ENCODE results near the gene LZIC. TPM values are rescaled to one million over a fixed set of nuclear protein-coding genes. Genes with fewer than 3 reads are reported as not detected.

The LZIC gene
- total and polyA plus RNA-seq, 2 of the 8 experiments (the other 6 are each of a cell fraction or from before 2014, with no cell fraction given), result 4.8 to 20.3 TPM

- Histone ChIP-seq H2BK12ac (ENCODE audit: low read depth, low read length) (no peak overlapping the region), H3K27ac (ENCODE audit: low read depth, low read length) (no peak overlapping the region), H2BK20ac (ENCODE audit: low read length) (no peak overlapping the region), H3K27me3 (replicated peaks in 1 of 4; ENCODE audit: control insufficient read depth in 3 of 4, extremely low read depth in 1 of 4, insufficient read depth in 3 of 4, low read length in 3 of 4) (no peaks in the 10 kb centered on the region), H3K14ac (ENCODE audit: insufficient read length) (no peak overlapping the region), H4K8ac (ENCODE audit: extremely low read depth, insufficient read depth, low read length) (0 out of 2 replicates have a peak overlapping the region, but pooled peaks have one; percentile 23), H4K20me1 (replicated peaks in 1 of 2; ENCODE audit: control insufficient read depth in 1 of 2, insufficient read depth in 2 of 2, low read length in 2 of 2) (peaks cover 0 to 2% of the 10 kb centered on the region in 2 experiments), H3K4me3 (ENCODE audit: extremely low read depth in 1 of 4, insufficient read depth in 2 of 4, low read depth in 3 of 4, low read length in 4 of 4) (no peak overlapping the region), H3K79me1 (ENCODE audit: low read depth, low read length) (peaks cover 5% of the 10 kb centered on the region), H2AK5ac (ENCODE audit: low read depth, low read length) (no peak overlapping the region), H3K36me3 (ENCODE audit: control insufficient read depth in 2 of 4, insufficient read depth in 4 of 4, low read length in 3 of 4) (no peaks in the 10 kb centered on the region), H3K4ac (replicated peaks; ENCODE audit: insufficient read length, low read depth, low read length) (no peak overlapping the region), H3K9ac (replicated peaks in 1 of 4; ENCODE audit: extremely low read depth in 1 of 4, low read depth in 3 of 4, low read length in 3 of 4) (no peak overlapping the region), H2AFZ (ENCODE audit: low read length) (no peak overlapping the region), H3K56ac (replicated peaks; ENCODE audit: insufficient read length, low read depth, low read length) (no peak overlapping the region), H4K91ac (replicated peaks; ENCODE audit: insufficient read length, low read length) (no peak overlapping the region), H3K9me3 (ENCODE audit: insufficient read depth in 2 of 2, low read depth in 1 of 2, low read length in 1 of 2) (no peaks in the 10 kb centered on the region), H3K79me2 (ENCODE audit: control insufficient read depth in 1 of 2, insufficient read depth in 2 of 2, low read length in 2 of 2) (peaks cover 0 to 3% of the 10 kb centered on the region in 2 experiments; a peak in 1 of 4 replicates), H2BK15ac (ENCODE audit: low read length) (0 out of 2 replicates have a peak overlapping the region, but pooled peaks have one; percentile 29), H3K18ac (ENCODE audit: extremely low read depth, low read length) (no peak overlapping the region), H2BK5ac (ENCODE audit: low read depth, low read length) (no peak overlapping the region; the same call in 1 of the 2 replicates), H2BK120ac (replicated peaks; ENCODE audit: low read depth, low read length) (no peak overlapping the region), H3K23ac (ENCODE audit: insufficient read length) (no peak overlapping the region), H4K5ac (ENCODE audit: insufficient read length, low read depth, low read length) (no peak overlapping the region), H3K23me2 (ENCODE audit: low read depth, low read length) (no peaks in the 10 kb centered on the region), H3K4me1 (replicated peaks in 1 of 4; ENCODE audit: control insufficient read depth in 3 of 4, insufficient read depth in 4 of 4, low read length in 3 of 4) (peaks cover 5 to 18% (median 13%) of the 10 kb centered on the region in 4 experiments), H3K4me2 (ENCODE audit: insufficient read depth in 1 of 2, low read depth in 2 of 2, low read length in 2 of 2) (no peak overlapping the region)
- 88% methylated on average over 5 of the region's 5 CpGs; no CpG with 5 or more reads in 1 of the 2 experiments for WGBS, 2 experiments (ENCODE audit: extremely low coverage in 1 of 2, insufficient coverage in 1 of 2, insufficient read length in 1 of 2, insufficient replicate concordance in 2 of 2, low coverage in 1 of 2, low lambda C conversion rate in 2 of 2, missing lambda C conversion rate in 1 of 2)
- FAIRE-seq, result no peak
- POLR2A ChIA-PET (ENCODE audit: partially characterized antibody), result interaction anchor here (0.6 to 5.3 kb wide), 10 partner anchors 9 to 509 kb away, joined by 3 to 19 read pairs (median 4); partner anchors contain the start of gene UBE4B
- DNase-seq (ENCODE audit: low read depth in 1 of 2, low spot score in 2 of 2), result no peak
- CTCF ChIA-PET (ENCODE audit: partially characterized antibody), result interaction anchor here (0.5 to 4.3 kb wide), 11 partner anchors 10 to 106 kb away, joined by 3 to 29 read pairs (median 4); no protein-coding TSS in a partner anchor
- no peak for TF ChIP-seq TAF7 (optimal IDR thresholded peaks at IDR 0.05; ENCODE audit: borderline replicate concordance, low read depth, low read length)
- no peak for TF ChIP-seq CBX8 (IDR thresholded peaks at IDR 0.05; ENCODE audit: borderline replicate concordance, low read depth, low read length)
- TF ChIP-seq CEBPB (IDR thresholded peaks at IDR 0.05; ENCODE audit: low read depth, low read length), result no peak
- TF ChIP-seq ZNF274 (IDR thresholded peaks at IDR 0.05; ENCODE audit: borderline replicate concordance, extremely low read depth, low read length), result no peak
- no peak for TF ChIP-seq ATF3 (IDR thresholded peaks at IDR 0.05; ENCODE audit: insufficient read depth, low read depth, low read length)
- TF ChIP-seq KDM4A (IDR thresholded peaks at IDR 0.05; ENCODE audit: low read depth, low read length, severe bottlenecking), result no peak
- TF ChIP-seq CHD1 (IDR thresholded peaks at IDR 0.05; ENCODE audit: low read depth, low read length), result no peak
- no peak for TF ChIP-seq JUND (IDR thresholded peaks at IDR 0.05; ENCODE audit: low read length)
- no peak for TF ChIP-seq EZH2 (IDR thresholded peaks at IDR 0.05; ENCODE audit: low read depth, low read length, severe bottlenecking)
- TF ChIP-seq CTBP2 (IDR thresholded peaks at IDR 0.05; ENCODE audit: borderline replicate concordance, insufficient read depth, insufficient read length, low read length), result no peak
- TF ChIP-seq JUN (IDR thresholded peaks at IDR 0.05; ENCODE audit: low read depth, low read length), result no peak
Measured at GRCh38 chr1:9891207-9891606, 52.0 kb downstream of the LZIC start.
